IPS-15b (cell line): Measurements from ENCODE around the gene CD164L2.

Experiments used
- H3K27me3 ChIP-seq: one replicate; pipeline ENCODE4 v1.6.1; 2013; ENCODE audit warnings: low read length; ENCODE audit not compliant: control insufficient read depth, insufficient read depth
- H3K36me3 ChIP-seq: one replicate; pipeline ENCODE4 v1.6.1; 2013; ENCODE audit warnings: low read length; ENCODE audit not compliant: control insufficient read depth, insufficient read depth
- H3K4me1 ChIP-seq: one replicate; pipeline ENCODE4 v1.6.1; 2013; ENCODE audit warnings: mild to moderate bottlenecking, low read length; ENCODE audit not compliant: control insufficient read depth, insufficient read depth
- H3K4me3 ChIP-seq: one replicate; pipeline ENCODE4 v1.5.1; 2013; ENCODE audit warnings: low read depth, low read length
- H3K9ac ChIP-seq: one replicate; pipeline ENCODE4 v1.6.1; 2013; ENCODE audit warnings: low read depth, mild to moderate bottlenecking, low read length
- H3K9me3 ChIP-seq: one replicate; pipeline ENCODE4 v1.6.1; 2013; ENCODE audit warnings: mild to moderate bottlenecking, low read length; ENCODE audit not compliant: control insufficient read depth, insufficient read depth

CD164L2 gene

DNA sequence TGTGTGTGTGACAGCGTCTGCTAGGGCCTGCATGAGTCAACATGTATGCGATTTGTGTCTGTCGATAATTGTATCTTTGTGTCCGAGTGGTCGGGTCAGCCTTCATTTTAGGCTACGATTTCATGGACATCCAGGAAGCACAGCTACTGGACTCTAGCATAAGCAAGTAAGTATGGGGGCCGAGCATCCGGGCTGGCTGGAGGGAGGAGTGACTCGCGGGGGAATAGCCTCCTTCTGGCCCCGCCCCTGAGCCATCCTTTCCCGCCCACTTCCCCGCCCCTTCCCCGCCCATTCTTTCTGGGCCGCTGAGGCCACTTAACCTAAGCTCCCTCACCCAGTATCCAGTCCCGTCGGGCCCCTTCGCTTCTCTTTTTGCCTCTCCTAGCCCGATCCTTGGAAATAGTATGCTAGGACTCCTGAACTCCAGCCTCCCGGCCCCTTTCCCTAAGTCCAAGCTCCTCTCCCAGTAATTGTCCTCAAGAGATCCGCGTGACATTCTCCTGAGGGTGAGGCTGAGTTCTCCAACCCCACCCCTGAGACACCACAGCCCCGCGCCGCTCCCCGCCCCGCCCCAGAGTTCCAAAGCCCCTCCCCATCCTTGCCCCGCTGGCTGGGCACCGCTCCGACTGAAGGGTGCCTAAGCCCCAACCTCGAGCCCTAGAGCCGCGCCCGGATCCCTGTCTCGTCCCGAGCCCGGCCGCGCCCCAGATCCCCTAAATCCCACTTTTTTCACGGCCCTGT is 17.6 kb downstream of the CD164L2 start:
- H3K4me3 ChIP-seq, result peak overlapping the region; percentile 75
- peaks cover 13% of the 10 kb centered on the region for H3K4me1 ChIP-seq
- peaks cover 20% of the 10 kb centered on the region for H3K27me3 ChIP-seq
- H3K9ac ChIP-seq, result no peak overlapping the region
- H3K36me3 ChIP-seq, result no peaks in the 10 kb centered on the region
- H3K9me3 ChIP-seq, result no peaks in the 10 kb centered on the region

DNA sequence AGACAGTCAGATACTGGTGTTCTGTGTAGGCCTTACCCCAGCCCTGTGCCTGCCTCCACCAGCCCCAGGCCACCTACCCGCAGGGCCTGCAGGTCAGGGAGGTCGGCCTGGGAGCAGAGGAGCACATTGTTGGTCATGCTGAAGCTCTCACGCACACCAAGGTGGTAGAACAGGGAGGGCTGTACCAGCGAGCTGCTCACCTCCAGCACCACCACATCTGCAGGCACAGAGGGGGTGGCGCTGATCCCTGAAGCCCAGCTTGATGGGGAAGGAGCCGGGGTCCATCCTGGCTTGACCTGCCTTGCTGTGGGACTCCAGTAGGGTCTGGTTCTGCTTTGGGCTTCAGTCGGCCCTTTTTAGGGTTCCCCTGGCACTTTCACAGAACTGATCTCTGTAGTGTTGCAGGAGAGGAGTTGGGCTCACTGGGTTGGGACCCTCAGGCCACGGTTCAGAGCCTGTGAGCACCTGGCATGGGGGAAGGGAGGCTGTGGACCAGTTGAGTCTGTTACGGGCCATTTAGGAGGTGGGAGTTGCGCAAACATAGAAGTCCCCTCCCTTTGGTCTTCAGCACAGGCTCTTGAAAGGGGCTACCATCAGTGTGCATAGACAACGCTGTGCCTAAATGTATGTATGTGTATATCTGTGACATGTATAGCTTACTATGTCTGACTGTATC is 18.3 kb downstream of the CD164L2 start:
- H3K36me3 ChIP-seq, result no peaks in the 10 kb centered on the region
- peaks cover 13% of the 10 kb centered on the region for H3K4me1 ChIP-seq
- H3K4me3 ChIP-seq, result peak overlapping the region; percentile 75
- no peak overlapping the region for H3K9ac ChIP-seq
- H3K9me3 ChIP-seq, result no peaks in the 10 kb centered on the region
- H3K27me3 ChIP-seq, result peaks cover 25% of the 10 kb centered on the region

DNA sequence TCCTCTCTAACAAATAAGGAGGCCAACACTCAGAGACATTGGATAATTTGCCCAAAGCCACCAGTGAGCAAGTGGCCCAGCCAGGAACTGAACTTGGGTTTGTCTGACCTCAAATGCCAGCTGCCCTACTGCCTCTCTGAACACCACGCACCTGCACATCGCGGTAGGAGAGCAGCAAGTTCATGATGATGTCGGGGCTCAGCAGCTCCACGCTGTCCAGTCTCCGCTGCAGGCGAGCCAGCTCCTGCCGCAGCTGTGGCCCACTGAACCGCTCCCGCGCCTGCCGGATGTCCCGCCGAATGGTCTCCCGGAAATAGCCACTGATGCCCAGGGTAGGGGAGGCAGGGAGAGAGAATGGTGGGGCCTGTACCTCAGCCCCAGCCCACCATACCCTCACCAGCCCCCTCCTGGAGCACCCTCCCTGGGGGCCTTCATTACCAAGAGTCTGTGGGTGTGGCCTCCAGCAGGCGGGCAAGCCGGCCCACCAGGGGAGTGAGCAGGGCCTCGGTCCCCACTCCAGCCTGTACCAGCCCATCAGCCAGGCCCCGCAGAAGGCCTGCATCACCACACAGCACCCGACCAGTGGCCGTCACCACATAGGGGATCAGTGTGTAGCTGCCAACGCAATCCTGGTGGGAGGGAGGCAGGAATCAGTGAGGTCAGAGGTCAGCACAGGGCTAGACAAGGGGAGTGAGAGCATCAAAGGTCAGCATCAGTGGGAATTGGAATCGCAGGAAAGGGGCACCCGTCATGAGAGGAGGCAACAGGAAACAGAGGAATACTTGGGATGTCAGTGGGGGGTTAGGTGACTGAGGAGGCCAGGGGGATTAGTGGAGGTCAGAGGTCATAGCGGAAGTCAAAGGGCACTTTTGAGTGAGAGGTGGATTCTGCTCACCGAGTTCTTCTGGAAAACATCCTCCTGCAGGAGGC is 19.1 kb downstream of the CD164L2 start:
- Histone ChIP-seq H3K27me3 (peaks cover 33% of the 10 kb centered on the region), H3K36me3 (no peaks in the 10 kb centered on the region), H3K9ac (no peak overlapping the region), H3K4me3 (no peak overlapping the region), H3K4me1 (peaks cover 11% of the 10 kb centered on the region), H3K9me3 (no peaks in the 10 kb centered on the region)

DNA sequence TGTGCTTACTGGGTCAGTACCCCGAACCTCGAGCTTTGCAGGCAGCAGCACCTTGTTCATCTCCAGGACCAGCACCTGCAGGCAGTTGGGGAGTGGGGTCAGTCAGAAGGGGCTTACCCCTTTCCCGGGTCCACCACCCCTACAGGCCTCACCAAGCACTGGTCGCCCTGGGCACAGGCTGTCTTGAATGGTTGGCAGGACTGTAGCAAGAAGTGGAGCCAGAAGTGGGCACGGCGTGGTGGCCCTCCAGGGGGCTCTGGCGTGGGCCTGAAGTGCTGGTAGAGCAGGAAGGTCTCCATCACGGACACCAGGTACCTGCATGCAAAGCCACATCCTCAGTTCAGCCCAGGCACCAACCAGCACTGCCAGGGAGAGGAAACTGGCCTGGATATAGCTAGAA is 21.6 kb downstream of the CD164L2 start:
- H3K4me3 ChIP-seq, result peak overlapping the region; percentile 77
- H3K4me1 ChIP-seq, result peaks cover 13% of the 10 kb centered on the region
- H3K9me3 ChIP-seq, result no peaks in the 10 kb centered on the region
- H3K27me3 ChIP-seq, result peaks cover 48% of the 10 kb centered on the region
- H3K36me3 ChIP-seq, result no peaks in the 10 kb centered on the region
- no peak overlapping the region for H3K9ac ChIP-seq

DNA sequence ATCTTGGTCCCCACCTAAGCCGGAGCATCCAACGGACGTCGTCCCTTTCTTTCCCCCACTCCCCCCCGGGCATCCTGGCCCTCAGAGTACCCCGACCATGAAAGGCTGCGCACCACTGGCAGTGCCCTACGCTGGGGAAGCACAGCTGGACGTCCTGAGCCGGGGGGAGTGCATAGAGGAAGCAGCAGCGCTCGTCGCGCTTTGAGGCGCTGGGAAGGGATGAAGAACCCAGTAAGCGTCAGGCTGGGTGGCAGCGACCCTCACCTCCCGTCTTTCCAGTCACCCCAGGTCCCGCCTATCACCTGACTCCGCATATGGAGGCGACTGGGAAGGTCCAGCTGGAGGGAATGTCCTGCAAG is 22.1 kb downstream of the CD164L2 start:
- peaks cover 48% of the 10 kb centered on the region for H3K27me3 ChIP-seq
- H3K4me1 ChIP-seq, result peaks cover 13% of the 10 kb centered on the region
- no peaks in the 10 kb centered on the region for H3K36me3 ChIP-seq
- no peak overlapping the region for H3K9ac ChIP-seq
- peak overlapping the region; percentile 77 for H3K4me3 ChIP-seq
- no peaks in the 10 kb centered on the region for H3K9me3 ChIP-seq

DNA sequence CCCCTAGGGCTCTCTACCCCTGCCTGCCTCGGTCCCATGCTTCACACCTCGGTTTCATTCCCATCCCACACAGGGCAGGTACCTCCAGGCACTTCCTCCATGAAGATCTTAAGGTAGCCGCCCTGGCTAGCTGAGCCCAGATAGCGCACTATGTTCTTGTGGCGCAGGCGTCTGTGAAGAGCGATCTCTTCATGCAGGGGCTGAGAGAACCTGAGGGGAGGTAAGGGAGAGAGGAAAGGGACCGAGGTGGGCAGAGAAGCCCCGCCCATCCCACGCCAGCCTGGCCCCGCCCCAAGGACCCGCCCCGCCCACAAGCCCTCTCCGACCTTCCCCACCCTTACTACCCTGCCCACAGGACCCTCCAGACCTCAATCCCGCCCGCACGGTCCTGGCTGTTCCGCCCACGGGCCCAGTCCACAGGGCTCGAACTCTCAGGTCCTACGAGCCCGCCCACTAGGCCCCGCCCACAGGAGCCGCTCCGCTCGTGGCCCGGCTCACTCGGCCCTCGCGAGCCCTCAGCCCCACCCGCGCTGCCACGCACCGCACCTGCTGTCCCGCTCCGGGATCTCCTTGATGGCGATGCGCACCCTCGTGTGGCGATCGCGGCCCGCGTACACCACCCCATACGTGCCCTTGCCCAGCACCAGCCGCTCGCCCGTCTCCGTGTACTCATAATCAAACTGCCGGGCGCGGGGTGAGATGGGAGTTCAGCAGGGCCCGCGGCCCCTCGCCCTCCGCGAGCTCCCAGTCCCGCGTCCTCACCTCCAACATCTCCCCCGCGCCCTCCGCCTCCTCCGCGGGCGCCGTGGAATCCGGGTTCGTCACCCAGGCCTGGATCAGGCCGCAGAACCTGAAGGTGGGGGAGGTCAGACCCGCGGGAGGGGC is 22.7 kb downstream of the CD164L2 start:
- peaks cover 13% of the 10 kb centered on the region for H3K4me1 ChIP-seq
- H3K27me3 ChIP-seq, result peaks cover 48% of the 10 kb centered on the region
- H3K9ac ChIP-seq, result no peak overlapping the region
- no peaks in the 10 kb centered on the region for H3K36me3 ChIP-seq
- peak overlapping the region; percentile 77 for H3K4me3 ChIP-seq
- no peaks in the 10 kb centered on the region for H3K9me3 ChIP-seq

DNA sequence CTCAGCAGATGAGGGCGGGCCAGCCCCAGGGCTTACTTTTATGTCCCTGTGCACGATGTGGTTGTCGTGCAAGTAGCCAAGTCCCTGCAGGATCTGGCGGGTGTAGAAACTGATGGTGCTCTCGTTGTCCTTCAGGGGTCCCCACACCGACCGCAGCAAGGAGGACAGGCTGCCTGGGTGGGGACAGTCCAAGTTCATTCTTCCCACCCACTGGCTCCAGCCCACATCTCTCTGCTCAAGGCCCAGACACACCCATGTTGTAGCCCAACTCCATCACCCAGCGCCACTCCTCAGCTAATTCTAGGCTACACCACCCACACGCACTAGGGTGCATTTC is 23.3 kb downstream of the CD164L2 start:
- peak overlapping the region; percentile 77 for H3K4me3 ChIP-seq
- H3K9ac ChIP-seq, result no peak overlapping the region
- H3K4me1 ChIP-seq, result peaks cover 8% of the 10 kb centered on the region

DNA sequence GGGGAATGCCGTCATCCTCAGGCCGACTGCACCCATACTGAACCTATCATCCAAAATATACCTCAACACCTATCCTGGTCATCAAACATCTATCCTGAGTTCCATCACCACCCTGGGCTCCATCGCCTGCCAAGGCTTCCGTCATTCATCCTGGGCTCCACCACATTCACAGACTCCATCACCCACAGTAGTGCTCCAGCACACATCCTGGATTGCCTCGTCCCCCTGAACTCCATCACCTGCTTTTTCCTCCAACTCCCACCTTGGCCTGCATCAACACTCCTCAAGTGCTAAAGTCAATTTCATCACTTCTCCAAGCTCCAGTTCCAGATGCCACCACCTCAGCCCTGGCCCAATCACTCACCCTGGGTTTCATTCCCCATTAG is 24.2 kb downstream of the CD164L2 start:
- H3K4me1 ChIP-seq, result peaks cover 3% of the 10 kb centered on the region
- H3K4me3 ChIP-seq, result no peak overlapping the region
- H3K27me3 ChIP-seq, result peaks cover 48% of the 10 kb centered on the region
- no peaks in the 10 kb centered on the region for H3K9me3 ChIP-seq
- H3K9ac ChIP-seq, result no peak overlapping the region
- H3K36me3 ChIP-seq, result no peaks in the 10 kb centered on the region

More for the DNA sequence above, 23.3 kb downstream of the CD164L2 start:
- Histone ChIP-seq H3K36me3 (no peaks in the 10 kb centered on the region), H3K9me3 (no peaks in the 10 kb centered on the region), H3K27me3 (peaks cover 48% of the 10 kb centered on the region)

DNA sequence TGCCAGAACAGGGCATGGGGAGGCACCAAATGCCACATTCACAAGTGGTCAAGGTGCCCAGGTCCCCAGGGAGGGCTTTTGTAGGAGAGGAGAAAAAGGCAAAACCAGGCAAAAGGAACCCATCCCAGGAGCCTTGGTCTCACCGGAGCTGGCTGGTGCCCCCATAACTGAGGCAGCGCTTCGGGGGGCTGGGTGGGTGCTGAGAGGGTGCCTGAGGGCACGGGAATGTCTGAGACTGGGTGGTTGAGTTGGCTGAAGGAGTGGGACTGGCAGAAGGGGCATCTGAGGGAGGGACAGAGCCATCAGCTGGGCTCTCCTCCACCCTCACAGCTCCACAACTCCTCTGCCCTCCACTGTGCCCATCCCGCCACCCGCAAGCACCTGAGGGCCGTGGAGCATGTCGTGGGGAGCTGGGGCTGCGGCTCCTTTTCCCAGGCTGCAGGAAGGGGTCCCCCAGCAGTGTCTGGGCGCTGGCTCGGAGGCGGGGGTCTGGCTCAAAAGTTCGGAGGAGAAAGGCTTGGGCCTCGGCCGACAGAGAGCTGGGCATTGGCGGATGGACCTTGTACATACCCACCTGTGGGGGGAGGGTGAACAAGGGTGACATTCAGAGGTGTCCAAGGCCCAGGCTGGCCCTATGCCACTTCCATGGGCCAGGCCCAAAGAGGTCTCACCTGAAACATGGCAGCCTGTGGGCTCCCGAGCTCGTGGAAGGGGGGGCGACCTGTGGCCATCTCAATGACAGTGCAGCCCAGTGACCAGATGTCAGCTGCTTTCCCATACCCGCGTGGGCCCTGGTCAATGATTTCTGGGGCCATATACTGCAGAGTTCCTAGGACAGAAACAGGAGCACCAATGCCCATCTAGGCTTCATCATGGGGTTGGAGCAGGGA is 24.9 kb downstream of the CD164L2 start:
- no peaks in the 10 kb centered on the region for H3K36me3 ChIP-seq
- H3K4me1 ChIP-seq, result peaks cover 3% of the 10 kb centered on the region
- no peak overlapping the region for H3K9ac ChIP-seq
- H3K9me3 ChIP-seq, result no peaks in the 10 kb centered on the region
- H3K27me3 ChIP-seq, result peaks cover 45% of the 10 kb centered on the region
- no peak overlapping the region for H3K4me3 ChIP-seq

DNA sequence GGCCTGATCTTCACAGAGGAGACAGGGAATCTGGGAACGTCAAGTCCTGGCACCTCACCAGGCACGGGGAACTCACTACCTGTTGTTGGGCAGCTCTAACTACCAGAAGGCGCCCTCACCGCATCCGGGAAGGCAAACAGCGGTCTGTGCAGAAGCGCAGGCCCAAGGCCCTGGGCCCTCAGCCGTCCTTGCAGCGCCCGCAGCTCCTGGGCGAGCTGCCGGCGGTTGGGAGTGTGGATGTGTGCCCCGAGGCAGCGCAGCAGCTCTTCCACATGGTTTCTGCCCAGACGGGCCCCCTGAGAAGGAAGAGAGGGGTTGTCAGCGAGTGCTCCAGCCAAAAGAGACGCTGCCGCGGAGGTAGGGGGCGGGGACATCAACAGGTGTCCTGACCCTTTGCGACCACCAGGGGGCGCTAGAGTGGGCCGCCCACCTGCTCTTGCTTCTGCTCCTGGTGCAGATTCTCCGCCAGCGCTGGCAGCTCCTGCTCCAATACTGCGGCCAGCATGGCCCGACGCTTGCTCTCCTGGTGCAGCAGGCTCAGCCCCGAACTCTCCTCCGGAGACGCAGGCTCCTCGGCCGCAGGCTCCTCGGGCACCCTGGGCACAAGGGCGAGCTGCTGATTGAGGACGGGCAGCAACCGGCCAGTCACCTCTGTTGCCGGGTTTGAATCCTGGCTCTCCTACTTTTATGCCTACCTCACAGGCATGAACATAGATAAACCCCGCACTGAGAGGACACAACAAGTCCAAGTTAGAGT is 25.7 kb downstream of the CD164L2 start:
- Histone ChIP-seq H3K27me3 (peaks cover 45% of the 10 kb centered on the region), H3K4me1 (peaks cover 3% of the 10 kb centered on the region), H3K9ac (no peak overlapping the region), H3K36me3 (no peaks in the 10 kb centered on the region), H3K9me3 (no peaks in the 10 kb centered on the region), H3K4me3 (peak overlapping the region; percentile 39)
